ENCODE results near the gene OTUB1.
"Not testable (repeated sequence)": the region's sequence is repeated elsewhere in the genome, so short reads cannot be mapped to it uniquely, and the experiment has no call there.

Gene OTUB1

GRCh38 chr11:63986156-63986931, at the start of gene OTUB1:
TSS of gene OTUB1 (plus strand) at chr11:63986438. CDS start at chr11:63986457, 19 bp downstream.
- DNase-seq, result peak; percentile 90

GRCh38 chr11:63937713-63938478, 48.3 kb upstream of the OTUB1 start:
- peak; percentile 24 for DNase-seq

- peak; percentile 96 for DNase-seq
Observed at GRCh38 chr11:63938479-63939396, 47.5 kb upstream of the OTUB1 start, which contains the start of gene NAA40. TSS of gene NAA40 (plus strand) at chr11:63939002. CDS start at chr11:63939097, 95 bp downstream.

GRCh38 chr11:63939397-63939891, 46.8 kb upstream of the OTUB1 start:
- DNase-seq, result no peak

GRCh38 chr11:63940786-63941185, 45.5 kb upstream of the OTUB1 start:
- no peak for DNase-seq

- DNase-seq, result no peak
Observed at GRCh38 chr11:63941901-63942300, 44.3 kb upstream of the OTUB1 start.

GRCh38 chr11:63942803-63943202, 43.4 kb upstream of the OTUB1 start:
- no peak for DNase-seq

GRCh38 chr11:63944987-63945386, 41.3 kb upstream of the OTUB1 start:
- no peak for DNase-seq

- peak; percentile 40 for DNase-seq
Observed at GRCh38 chr11:63945477-63946163, 40.6 kb upstream of the OTUB1 start.

GRCh38 chr11:63951779-63952536, 34.3 kb upstream of the OTUB1 start:
- DNase-seq, result no peak

- no peak for DNase-seq
Observed at GRCh38 chr11:63952570-63952969, 33.7 kb upstream of the OTUB1 start.

GRCh38 chr11:63958008-63958407, 28.2 kb upstream of the OTUB1 start:
- no peak for DNase-seq

GRCh38 chr11:63961608-63962412, 24.4 kb upstream of the OTUB1 start:
- DNase-seq, result no peak

GRCh38 chr11:63963895-63964294, 22.3 kb upstream of the OTUB1 start:
- not testable (repeated sequence) for DNase-seq

- no peak for DNase-seq
Observed at GRCh38 chr11:63966444-63966843, 19.8 kb upstream of the OTUB1 start.

- DNase-seq, result no peak
Observed at GRCh38 chr11:63969461-63969860, 16.8 kb upstream of the OTUB1 start.

- DNase-seq, result no peak
Observed at GRCh38 chr11:63970902-63971301, 15.3 kb upstream of the OTUB1 start.

GRCh38 chr11:63973912-63974258, 12.4 kb upstream of the OTUB1 start:
- DNase-seq, result not testable (repeated sequence)

GRCh38 chr11:63974259-63975143, 11.7 kb upstream of the OTUB1 start, which contains the start of gene COX8A:
TSS of gene COX8A (plus strand) at chr11:63974620. CDS start at chr11:63974681, 61 bp downstream.
- peak; percentile 97 for DNase-seq

Data from stimulated activated CD4-positive, alpha-beta T cell treated with anti-CD3 and anti-CD28 coated beads, Interleukin-1b, Interleukin-23, amount 100 ng/mL, for 48 hours (primary cell).